Keratinocyte (primary cell): Measurements from ENCODE around the gene C2CD3. TPM values are rescaled to one million over a fixed set of nuclear protein-coding genes. Genes with fewer than 3 reads are reported as not detected.

Experiments used
- DNase-seq: peaks from one replicate; pipeline ENCODE4 v3.0.0-alpha.2; 2011; ENCODE audit warnings: low read depth, missing footprints, low spot score
- FAIRE-seq: peaks from 2 replicates; lab custom pipeline; 2011; peaks lifted over from hg19 to GRCh38; lab: Jason Lieb, UNC
- H2AFZ ChIP-seq: 2 replicates; pipeline ENCODE4 v1.6.0; 2012; ENCODE audit warnings: low read length, control low read depth, inconsistent platforms; ENCODE audit not compliant: control insufficient read depth
- H3K27ac ChIP-seq: 2 replicates; pipeline ENCODE4 v1.5.1; 2011; ENCODE audit warnings: low read length; ENCODE audit not compliant: control insufficient read depth, insufficient read depth
- H3K27me3 ChIP-seq: 3 replicates; pipeline ENCODE4 v1.6.0; 2011; ENCODE audit warnings: low read length; ENCODE audit not compliant: control insufficient read depth, insufficient read depth; ENCODE audit errors: extremely low read depth
- H3K36me3 ChIP-seq, 2 experiments: 2 replicates in 1 of 2; 3 replicates in 1 of 2; pipeline ENCODE4 v1.5.1; 2011; ENCODE audit warnings: low read length in 2 of 2, mild to moderate bottlenecking in 1 of 2; ENCODE audit not compliant: control insufficient read depth in 2 of 2, insufficient read depth in 2 of 2; ENCODE audit errors: extremely low read depth in 1 of 2
- H3K4me1 ChIP-seq: 3 replicates; pipeline ENCODE4 v1.5.1; 2011; ENCODE audit warnings: low read length; ENCODE audit not compliant: control insufficient read depth, insufficient read depth; ENCODE audit errors: extremely low read depth
- H3K4me2 ChIP-seq: 3 replicates; pipeline ENCODE4 v1.6.0; 2011; ENCODE audit warnings: low read depth, low read length; ENCODE audit not compliant: control insufficient read depth, insufficient read depth; ENCODE audit errors: extremely low read depth
- H3K4me3 ChIP-seq, 3 experiments: fragments of 200-600 bp in 1 of 3; sonication (generic) in 1 of 3; 2 replicates in 2 of 3; 3 replicates in 1 of 3; pipeline ENCODE4 v1.5.1; 2011 to 2016; ENCODE audit warnings: low read length in 3 of 3, mild to moderate bottlenecking in 3 of 3, control low read depth in 2 of 3, inconsistent platforms in 1 of 3, low read depth in 1 of 3, mixed read lengths in 1 of 3, mixed run types in 1 of 3, moderate library complexity in 1 of 3; ENCODE audit not compliant: control insufficient read depth in 2 of 3, insufficient read depth in 2 of 3; ENCODE audit errors: extremely low read depth in 1 of 3
- H3K79me2 ChIP-seq: 2 replicates; pipeline ENCODE4 v1.6.0; 2012; ENCODE audit warnings: low read length; ENCODE audit not compliant: control insufficient read depth, insufficient read depth
- H3K9ac ChIP-seq: 3 replicates; pipeline ENCODE4 v1.6.0; 2011; ENCODE audit warnings: low read length; ENCODE audit not compliant: control insufficient read depth, insufficient read depth; ENCODE audit errors: extremely low read depth
- H3K9me1 ChIP-seq: 3 replicates; pipeline ENCODE4 v1.6.0; 2011; ENCODE audit warnings: low read length; ENCODE audit not compliant: control insufficient read depth, insufficient read depth; ENCODE audit errors: extremely low read depth
- H3K9me3 ChIP-seq: 2 replicates; pipeline ENCODE4 v1.5.1; 2012; ENCODE audit warnings: low read depth, low read length; ENCODE audit not compliant: control insufficient read depth
- H4K20me1 ChIP-seq: 3 replicates; pipeline ENCODE4 v1.6.0; 2011; ENCODE audit warnings: low read length; ENCODE audit not compliant: control insufficient read depth, insufficient read depth; ENCODE audit errors: extremely low read depth
- EZH2 ChIP-seq: IDR thresholded peaks from one replicate; pipeline ENCODE4 v1.6.1; 2012; ENCODE audit warnings: inconsistent platforms, mild to moderate bottlenecking, low read length, moderate library complexity
- dilution Hi-C: fragments of 300-500 bp; cut with MboI; formaldehyde crosslinking; loops from one replicate; pipeline ENCODE4 v1.7.0; 2020; ENCODE audit warnings: low sequenced_read_pairs; ENCODE audit not compliant: extremely low pct_ligation_motif_present
- polyA plus RNA-seq, 5 experiments: library from polyadenylated mRNA; depleted of rRNA in 3 of 5; stranded (reverse) in 3 of 5; stranded (forward) in 1 of 5; unstranded in 1 of 5; fragments of >200 nt; gene quantifications; 1 replicate in 1 of 5; 2 replicates in 3 of 5; 3 replicates in 1 of 5; pipeline versions ENCODE4 v1.2.1 to v1.2.3, GENCODE V29; 2011 to 2012; ENCODE audit warnings: missing spikeins in 2 of 5, low read depth in 1 of 5, low replicate concordance in 1 of 5
- TF ChIP-seq, protein P1 (sequence below), 3 experiments: IDR thresholded peaks in 1 of 3; conservative IDR thresholded peaks in 1 of 3; optimal IDR thresholded peaks in 1 of 3; 2 replicates in 2 of 3; 3 replicates in 1 of 3; pipeline versions ENCODE3 to v1.5.1; 2011; ENCODE audit warnings: low read length in 3 of 3, mild to moderate bottlenecking in 3 of 3, moderate library complexity in 2 of 3, control low read depth in 1 of 3, inconsistent platforms in 1 of 3; ENCODE audit not compliant: insufficient read depth in 2 of 3; ENCODE audit errors: extremely low read depth in 1 of 3

C2CD3 gene
- polyA plus RNA-seq, 1 donor (not counting 4 experiments of a cell fraction or from before 2014, with no cell fraction given), result 9.8 TPM

DNA sequence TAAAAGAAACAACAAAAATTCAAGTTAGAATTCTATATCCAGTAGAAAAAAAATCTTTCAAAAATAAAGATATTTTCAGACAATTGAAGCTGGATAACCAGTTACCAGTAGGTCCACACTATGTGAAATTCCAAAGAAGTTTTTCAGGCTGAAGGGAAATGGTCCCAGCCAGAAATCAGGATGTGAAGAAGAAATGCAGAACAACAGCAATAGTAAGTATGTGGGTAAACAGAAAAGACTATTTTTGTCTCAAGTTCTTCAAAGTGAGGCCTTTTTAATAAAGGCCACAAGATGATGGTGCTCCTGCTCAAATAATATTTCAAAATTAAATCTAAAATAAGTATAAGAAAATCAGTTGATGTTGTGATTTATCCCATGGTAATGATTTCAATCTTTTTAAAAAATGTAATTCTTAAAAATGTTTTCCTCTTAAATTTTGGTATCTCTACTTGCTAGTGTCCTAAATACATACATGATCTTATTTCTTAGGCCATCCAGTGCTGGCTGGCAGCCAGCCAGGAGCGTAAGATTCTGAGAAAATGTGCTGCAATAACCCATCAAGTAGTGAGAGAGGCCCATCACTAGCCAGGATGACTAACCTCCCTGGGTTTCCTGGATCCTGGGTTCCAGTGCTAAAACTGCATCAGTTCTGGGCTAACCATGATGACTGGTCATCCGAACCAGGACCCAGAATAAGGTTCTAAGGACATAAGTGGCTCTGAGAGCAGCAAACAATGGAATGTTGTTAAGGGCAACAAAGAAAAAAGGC is 146.4 kb downstream of the C2CD3 start:
- Histone ChIP-seq H3K9me1 (no peaks in the 10 kb centered on the region), H3K27ac (no peak overlapping the region), H3K27me3 (no peaks in the 10 kb centered on the region), H2AFZ (no peak overlapping the region), H4K20me1 (peaks cover 2% of the 10 kb centered on the region), H3K79me2 (no peaks in the 10 kb centered on the region), H3K9ac (no peak overlapping the region), H3K4me2 (no peak overlapping the region), H3K36me3 (peaks cover 3 to 5% of the 10 kb centered on the region in 2 experiments), H3K4me1 (peaks cover 17% of the 10 kb centered on the region), H3K9me3 (no peaks in the 10 kb centered on the region), H3K4me3 (no peak overlapping the region)
- DNase-seq (no peak), FAIRE-seq (no peak)
- TF ChIP-seq, protein P1, sequence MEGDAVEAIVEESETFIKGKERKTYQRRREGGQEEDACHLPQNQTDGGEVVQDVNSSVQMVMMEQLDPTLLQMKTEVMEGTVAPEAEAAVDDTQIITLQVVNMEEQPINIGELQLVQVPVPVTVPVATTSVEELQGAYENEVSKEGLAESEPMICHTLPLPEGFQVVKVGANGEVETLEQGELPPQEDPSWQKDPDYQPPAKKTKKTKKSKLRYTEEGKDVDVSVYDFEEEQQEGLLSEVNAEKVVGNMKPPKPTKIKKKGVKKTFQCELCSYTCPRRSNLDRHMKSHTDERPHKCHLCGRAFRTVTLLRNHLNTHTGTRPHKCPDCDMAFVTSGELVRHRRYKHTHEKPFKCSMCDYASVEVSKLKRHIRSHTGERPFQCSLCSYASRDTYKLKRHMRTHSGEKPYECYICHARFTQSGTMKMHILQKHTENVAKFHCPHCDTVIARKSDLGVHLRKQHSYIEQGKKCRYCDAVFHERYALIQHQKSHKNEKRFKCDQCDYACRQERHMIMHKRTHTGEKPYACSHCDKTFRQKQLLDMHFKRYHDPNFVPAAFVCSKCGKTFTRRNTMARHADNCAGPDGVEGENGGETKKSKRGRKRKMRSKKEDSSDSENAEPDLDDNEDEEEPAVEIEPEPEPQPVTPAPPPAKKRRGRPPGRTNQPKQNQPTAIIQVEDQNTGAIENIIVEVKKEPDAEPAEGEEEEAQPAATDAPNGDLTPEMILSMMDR (optimal IDR thresholded peaks at IDR 0.05 in 1 of 3, IDR thresholded peaks at IDR 0.05 in 1 of 3, conservative IDR thresholded peaks at IDR 0.05 in 1 of 3; ENCODE audit: extremely low read depth in 1 of 3, insufficient read depth in 2 of 3, low read length in 3 of 3), result no peak
- no peak for TF ChIP-seq EZH2
- dilution Hi-C loops, result no loop called here

DNA sequence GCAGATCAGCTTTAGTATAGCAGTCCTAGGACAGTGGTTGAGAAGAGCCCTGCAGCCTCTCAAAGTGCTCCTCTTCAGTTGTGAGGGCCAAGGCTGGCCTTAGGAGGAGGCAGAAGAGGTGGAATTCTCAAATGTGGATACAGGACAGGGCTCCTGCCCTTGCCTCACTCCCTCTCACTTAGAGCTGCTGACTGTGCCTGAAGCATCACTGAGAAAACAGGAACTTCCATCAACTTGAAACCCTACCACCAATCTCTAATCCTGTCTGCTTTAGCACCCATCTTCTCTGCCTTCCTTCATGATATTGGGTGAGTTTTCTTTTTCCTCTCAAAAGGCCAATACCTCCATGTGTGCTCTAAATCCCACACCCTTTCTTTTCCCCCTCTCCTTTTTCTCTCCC is 147.5 kb downstream of the C2CD3 start:
- Histone ChIP-seq H3K27me3 (no peaks in the 10 kb centered on the region), H3K27ac (no peak overlapping the region), H2AFZ (no peak overlapping the region), H3K4me2 (no peak overlapping the region), H3K79me2 (no peaks in the 10 kb centered on the region), H3K4me3 (no peak overlapping the region), H3K9ac (no peak overlapping the region), H3K36me3 (peaks cover 0 to 4% of the 10 kb centered on the region in 2 experiments), H3K9me1 (no peaks in the 10 kb centered on the region), H3K9me3 (no peaks in the 10 kb centered on the region), H3K4me1 (peaks cover 17% of the 10 kb centered on the region), H4K20me1 (peaks cover 2% of the 10 kb centered on the region)
- no peak for DNase-seq
- no peak for TF ChIP-seq EZH2
- TF ChIP-seq, protein P1 (optimal IDR thresholded peaks at IDR 0.05 in 1 of 3, IDR thresholded peaks at IDR 0.05 in 1 of 3, conservative IDR thresholded peaks at IDR 0.05 in 1 of 3; ENCODE audit: extremely low read depth in 1 of 3, insufficient read depth in 2 of 3, low read length in 3 of 3), result no peak
- FAIRE-seq, result no peak
- dilution Hi-C loops, result no loop called here
